Esophagus muscularis mucosa (tissue), 3 donors: ENCODE data around the gene FADS1.

Experiments used
- CTCF ChIP-seq, 3 experiments: fragments of 200-600 bp in 2 of 3; fragments of 450-650 bp in 1 of 3; sonication (generic) in 2 of 3; IDR thresholded peaks; one replicate each; pipeline ENCODE4 v1.5.1; 2017 to 2019; ENCODE audit warnings: antibody characterized with exemption in 3 of 3, mild to moderate bottlenecking in 2 of 3, moderate library complexity in 1 of 3
- POLR2A ChIP-seq: fragments of 450-650 bp; IDR thresholded peaks from one replicate; pipeline ENCODE4 v1.6.1; 2017; ENCODE audit warnings: antibody characterized with exemption, moderate library complexity, mild to moderate bottlenecking, low read depth
- POLR2AphosphoS5 ChIP-seq, 2 donors: sonication (generic); formaldehyde crosslinking; IDR thresholded peaks; one replicate each; pipeline ENCODE4 v1.6.1; 2017; ENCODE audit warnings: antibody characterized with exemption in 2 of 2

- TF ChIP-seq CTCF (IDR thresholded peaks at IDR 0.05) (no peak), POLR2A (no peak), POLR2AphosphoS5 (IDR thresholded peaks at IDR 0.05) (no peak)
These were observed 36.9 kb upstream of the FADS1 start for GRCh38 chr11:61853698-61854169.
